A549 (cell line): ENCODE measurements around the gene XYLT1. TPM values are rescaled to one million over a fixed set of nuclear protein-coding genes. Genes with fewer than 3 reads are reported as not detected.

Experiments
- ATAC-seq, 2 experiments: fragments of 200-7000 bp in 1 of 2; fragments of >200 bp in 1 of 2; cut with Nextera tagmentation in 1 of 2; cut with Tn5 transposase in 1 of 2; 3 replicates each; pipeline versions ENCODE4 v1.8.0 to v1.9.1; 2018 to 2020; ENCODE audit warnings: mild to moderate bottlenecking in 1 of 2, moderate library complexity in 1 of 2
- CTCF ChIA-PET: fragments of 300-600 bp; sonication (Branson Sonifier 250); formaldehyde crosslinking; extraction: SDS; loops from one replicate; lab custom pipeline; 2021; ENCODE audit warnings: antibody characterized with exemption, inconsistent platforms; lab: Yijun Ruan, JAX
- POLR2A ChIA-PET: fragments of 350-600 bp; formaldehyde crosslinking; extraction: SDS; loops from one replicate; lab custom pipeline; 2021; ENCODE audit warnings: antibody characterized with exemption, inconsistent platforms; lab: Yijun Ruan, JAX
- DNase-seq, 2 experiments: peaks; one replicate each; pipeline versions ENCODE4 v3.0.0 to v3.0.0-alpha.2; 2011 to 2016; ENCODE audit warnings: low read depth in 1 of 2, low spot score in 1 of 2
- FAIRE-seq: peaks from 2 replicates; lab custom pipeline; 2011; peaks lifted over from hg19 to GRCh38; lab: Jason Lieb, UNC
- H3K27ac ChIP-seq, 2 experiments: fragments of >200 bp; sonication (Bioruptor Twin); formaldehyde crosslinking; 3 replicates each; pipeline ENCODE4 v1.5.1; 2016 to 2017
- H3K4me1 ChIP-seq: fragments of >200 bp; sonication (Bioruptor Twin); formaldehyde crosslinking; 3 replicates; pipeline ENCODE4 v1.6.1; 2016
- H3K4me2 ChIP-seq: fragments of >200 bp; sonication (Bioruptor Twin); formaldehyde crosslinking; 3 replicates; pipeline ENCODE4 v1.6.1; 2016
- H3K4me3 ChIP-seq: fragments of >200 bp; sonication (Bioruptor Twin); formaldehyde crosslinking; 3 replicates; pipeline ENCODE4 v1.5.1; 2016
- H3K9me3 ChIP-seq: fragments of >200 bp; sonication (Bioruptor Twin); formaldehyde crosslinking; 3 replicates; pipeline ENCODE4 v1.6.1; 2016
- CHD2 ChIP-seq: fragments of 150-350 bp; IDR thresholded peaks from 2 replicates; pipeline ENCODE4 v1.6.1; 2014; ENCODE audit warnings: low read length; ENCODE audit not compliant: partially characterized antibody
- CTCF ChIP-seq: fragments of >200 bp; sonication (Bioruptor Twin); formaldehyde crosslinking; IDR thresholded peaks from 3 replicates; pipeline ENCODE4 v1.5.1; 2016
- EHMT2 ChIP-seq: fragments of 200-600 bp; sonication (generic); IDR thresholded peaks from 2 replicates; pipeline ENCODE4 v1.6.1; 2016; ENCODE audit warnings: antibody characterized with exemption, low read depth, mild to moderate bottlenecking, moderate library complexity
- FOSB ChIP-seq: fragments of 250-450 bp; sonication (Bioruptor Pico); IDR thresholded peaks from 2 replicates; pipeline ENCODE4 v1.5.0; 2020; ENCODE audit warnings: mild to moderate bottlenecking, moderate library complexity
- FOSL2 ChIP-seq, 2 experiments: fragments of 450-650 bp in 1 of 2; fragments of >200 bp in 1 of 2; sonication (Bioruptor Twin) in 1 of 2; formaldehyde crosslinking; IDR thresholded peaks; 2 replicates each; pipeline versions ENCODE4 v1.5.0 to v1.6.1; 2016 to 2020; ENCODE audit warnings: mild to moderate bottlenecking in 1 of 2, moderate library complexity in 1 of 2
- FOXS1 ChIP-seq: fragments of 250-450 bp; sonication (Bioruptor Pico); IDR thresholded peaks from 2 replicates; pipeline ENCODE4 v1.5.0; 2020; ENCODE audit warnings: mild to moderate bottlenecking, moderate library complexity
- HES2 ChIP-seq: fragments of >200 bp; sonication (Bioruptor Twin); formaldehyde crosslinking; IDR thresholded peaks from 2 replicates; pipeline ENCODE4 v1.6.1; 2016
- HOXB13 ChIP-seq: fragments of 250-450 bp; sonication (Bioruptor Pico); IDR thresholded peaks from 2 replicates; pipeline ENCODE4 v1.5.0; 2020; ENCODE audit warnings: low read depth, mild to moderate bottlenecking, moderate library complexity
- KDM1A ChIP-seq: fragments of 200-600 bp; sonication (generic); IDR thresholded peaks from 2 replicates; pipeline ENCODE4 v1.6.1; 2016; ENCODE audit warnings: low read depth, mild to moderate bottlenecking
- MAZ ChIP-seq: fragments of 150-350 bp; IDR thresholded peaks from 2 replicates; pipeline ENCODE4 v1.6.1; 2014; ENCODE audit warnings: antibody characterized with exemption, low read depth, low read length, borderline replicate concordance
- PBX3 ChIP-seq: IDR thresholded peaks from 2 replicates; pipeline ENCODE4 v1.6.1; 2012
- POLR2AphosphoS2 ChIP-seq: conservative IDR thresholded peaks from 2 replicates; pipeline ENCODE4 v1.6.1; 2012; ENCODE audit warnings: low read length, improper control_type of control experiment, inconsistent platforms
- RARB ChIP-seq: fragments of 250-450 bp; sonication (Bioruptor Pico); IDR thresholded peaks from 2 replicates; pipeline ENCODE4 v1.8.0; 2021; ENCODE audit warnings: mild to moderate bottlenecking, moderate library complexity
- REST ChIP-seq: fragments of 200-600 bp; sonication (generic); IDR thresholded peaks from 2 replicates; pipeline ENCODE4 v1.6.1; 2016; ENCODE audit warnings: antibody characterized with exemption, mild to moderate bottlenecking, moderate library complexity
- SMC3 ChIP-seq: fragments of >200 bp; sonication (Bioruptor Twin); formaldehyde crosslinking; IDR thresholded peaks from 3 replicates; pipeline ENCODE4 v1.6.1; 2018; ENCODE audit warnings: inconsistent platforms
- SREBF2 ChIP-seq: fragments of 450-650 bp; IDR thresholded peaks from 2 replicates; pipeline ENCODE4 v1.6.1; 2014; ENCODE audit warnings: mild to moderate bottlenecking, moderate library complexity
- USF2 ChIP-seq: fragments of 450-650 bp; IDR thresholded peaks from 2 replicates; pipeline ENCODE4 v1.6.1; 2014; ENCODE audit warnings: antibody characterized with exemption
- ZFP36 ChIP-seq: fragments of 450-650 bp; IDR thresholded peaks from 2 replicates; pipeline ENCODE4 v1.6.1; 2014; ENCODE audit warnings: borderline replicate concordance; ENCODE audit not compliant: partially characterized antibody
- WGBS: methylation state at CpG from one replicate; pipeline ENCODE4 v1.1.6; 2017; ENCODE audit errors: missing lambda C conversion rate; 5-methylcytosine and 5-hydroxymethylcytosine counted together
- polyA plus RNA-seq, 4 experiments: library from polyadenylated mRNA; depleted of rRNA in 3 of 4; stranded (reverse); fragments of >200 nt; fragmentation: RNase III in 1 of 4; extraction: RNeasy Plus Mini Kit Qiagen cat#74134 plus additional on column Dnase treatment in 1 of 4; gene quantifications; 2 replicates in 3 of 4; 3 replicates in 1 of 4; pipeline ENCODE4 v1.2.3, GENCODE V29; 2011 to 2017

XYLT1 gene
- polyA plus RNA-seq, 2 of the 4 experiments (the other 2 are of a cell fraction), result 0.78 to 0.88 TPM

GRCh38 chr16:17370731-17371285, 100.0 kb downstream of the XYLT1 start (continued):
- TF ChIP-seq PBX3 (no peak), ZFP36 (no peak), REST (no peak), HOXB13 (CRISPR knock-in tag) (no peak), RARB (CRISPR knock-in tag) (no peak)

GRCh38 chr16:17370223-17370707, 100.5 kb downstream of the XYLT1 start:
- ATAC-seq, result no peak
- ChIA-PET CTCF (interaction anchor here (1.3 kb wide), 1 partner anchor 11 kb away, joined by 3 read pairs; no protein-coding TSS in a partner anchor), POLR2A (no interaction called here)
- H3K4me2 ChIP-seq, result no peak overlapping the region
- no peak overlapping the region for H3K4me3 ChIP-seq
- H3K9me3 ChIP-seq, result no peaks in the 10 kb centered on the region
- H3K4me1 ChIP-seq, result no peaks in the 10 kb centered on the region
- no peak overlapping the region for H3K27ac ChIP-seq
- FAIRE-seq, result no peak
- WGBS, result 46% methylated on average over 13 of the region's 13 CpGs
- no peak for DNase-seq
- TF ChIP-seq EHMT2 (no peak), CTCF (no peak), USF2 (no peak), PBX3 (no peak), CHD2 (no peak), FOSB (CRISPR knock-in tag) (no peak)

- Histone ChIP-seq H3K4me2 (no peak overlapping the region), H3K4me3 (no peak overlapping the region), H3K4me1 (no peaks in the 10 kb centered on the region), H3K9me3 (no peaks in the 10 kb centered on the region), H3K27ac (no peak overlapping the region)
- CTCF ChIA-PET, result interaction anchor here (1.0 to 1.3 kb wide), 2 partner anchors 11 kb away, joined by 3 read pairs; no protein-coding TSS in a partner anchor
- POLR2A ChIA-PET, result no interaction called here
- TF ChIP-seq KDM1A (no peak), FOXS1 (CRISPR knock-in tag) (no peak), MAZ (no peak), CTCF (no peak), FOSL2 (IDR thresholded peaks at IDR 0.05) (no peak), FOSL2 (CRISPR knock-in tag; IDR thresholded peaks at IDR 0.05) (no peak), POLR2AphosphoS2 (no peak), HES2 (no peak), SMC3 (no peak), SREBF2 (no peak)
- WGBS, result 34% methylated on average over 10 of the region's 14 CpGs
- ATAC-seq (no peak), DNase-seq (no peak), FAIRE-seq (no peak)
These were observed 101.1 kb downstream of the XYLT1 start for GRCh38 chr16:17369421-17370222.
